Suprapubic skin (tissue), 4 donors: ENCODE results near the gene LRRFIP1. TPM values are rescaled to one million over a fixed set of nuclear protein-coding genes. Genes with fewer than 3 reads are reported as not detected.
"Not testable (repeated sequence)": the region's sequence is repeated elsewhere in the genome, so short reads cannot be mapped to it uniquely, and the experiment has no call there.

Experiments
- DNase-seq, 2 donors: peaks; one replicate each; pipeline ENCODE4 v3.0.0-alpha.2; 2019; ENCODE audit warnings: low spot score in 2 of 2
- H3K27ac ChIP-seq: fragments of 200-600 bp; sonication (generic); one replicate; pipeline ENCODE4 v1.5.1; 2019
- H3K27me3 ChIP-seq: fragments of 200-600 bp; sonication (generic); one replicate; pipeline ENCODE4 v1.5.1; 2019
- H3K36me3 ChIP-seq: fragments of 200-600 bp; sonication (generic); one replicate; pipeline ENCODE4 v1.5.1; 2019
- H3K4me1 ChIP-seq: fragments of 200-600 bp; sonication (generic); one replicate; pipeline ENCODE4 v1.5.1; 2019
- H3K4me3 ChIP-seq: fragments of 200-600 bp; sonication (generic); one replicate; pipeline ENCODE4 v1.5.1; 2019; ENCODE audit warnings: mild to moderate bottlenecking
- H3K9me3 ChIP-seq: fragments of 200-600 bp; sonication (generic); one replicate; pipeline ENCODE4 v1.5.1; 2019
- EP300 ChIP-seq: sonication (generic); formaldehyde crosslinking; IDR thresholded peaks from one replicate; pipeline ENCODE4 v1.6.1; 2017; ENCODE audit warnings: antibody characterized with exemption
- POLR2A ChIP-seq, 2 donors: fragments of 450-650 bp; IDR thresholded peaks; one replicate each; pipeline ENCODE4 v1.6.1; 2017; ENCODE audit warnings: antibody characterized with exemption in 2 of 2, mild to moderate bottlenecking in 2 of 2, moderate library complexity in 2 of 2
- POLR2AphosphoS5 ChIP-seq, 3 donors: sonication (generic); formaldehyde crosslinking; IDR thresholded peaks; one replicate each; pipeline ENCODE4 v1.6.1; 2017; ENCODE audit warnings: antibody characterized with exemption in 3 of 3
- WGBS: methylation state at CpG from one replicate; pipeline ENCODE4 v1.1.5; 2018; 5-methylcytosine and 5-hydroxymethylcytosine counted together
- total RNA-seq, 4 donors: library from RNA; depleted of rRNA; stranded (reverse); fragments of >200 nt; gene quantifications; one replicate each; pipeline ENCODE4 v1.1.0, GENCODE V29; 2016
- TF ChIP-seq, protein P1 (sequence below), 2 donors: fragments of 200-600 bp in 1 of 2; fragments of 450-650 bp in 1 of 2; sonication (generic) in 1 of 2; IDR thresholded peaks; one replicate each; pipeline ENCODE4 v1.5.1; 2016 to 2019; ENCODE audit warnings: antibody characterized with exemption in 2 of 2, mild to moderate bottlenecking in 1 of 2, moderate library complexity in 1 of 2

Gene LRRFIP1
- total RNA-seq, 4 donors from 2014 or later = 100 to 150 (median 109) TPM

GRCh38 chr2:237746302-237747080 is 119.1 kb downstream of the LRRFIP1 start:
- Histone ChIP-seq H3K9me3 (no peaks in the 10 kb centered on the region), H3K4me1 (peaks cover 20% of the 10 kb centered on the region), H3K4me3 (no peak overlapping the region), H3K27me3 (no peaks in the 10 kb centered on the region), H3K36me3 (peaks cover 26% of the 10 kb centered on the region), H3K27ac (no peak overlapping the region)
- WGBS = 77% methylated on average over 14 of the region's 15 CpGs
- TF ChIP-seq, protein P1, sequence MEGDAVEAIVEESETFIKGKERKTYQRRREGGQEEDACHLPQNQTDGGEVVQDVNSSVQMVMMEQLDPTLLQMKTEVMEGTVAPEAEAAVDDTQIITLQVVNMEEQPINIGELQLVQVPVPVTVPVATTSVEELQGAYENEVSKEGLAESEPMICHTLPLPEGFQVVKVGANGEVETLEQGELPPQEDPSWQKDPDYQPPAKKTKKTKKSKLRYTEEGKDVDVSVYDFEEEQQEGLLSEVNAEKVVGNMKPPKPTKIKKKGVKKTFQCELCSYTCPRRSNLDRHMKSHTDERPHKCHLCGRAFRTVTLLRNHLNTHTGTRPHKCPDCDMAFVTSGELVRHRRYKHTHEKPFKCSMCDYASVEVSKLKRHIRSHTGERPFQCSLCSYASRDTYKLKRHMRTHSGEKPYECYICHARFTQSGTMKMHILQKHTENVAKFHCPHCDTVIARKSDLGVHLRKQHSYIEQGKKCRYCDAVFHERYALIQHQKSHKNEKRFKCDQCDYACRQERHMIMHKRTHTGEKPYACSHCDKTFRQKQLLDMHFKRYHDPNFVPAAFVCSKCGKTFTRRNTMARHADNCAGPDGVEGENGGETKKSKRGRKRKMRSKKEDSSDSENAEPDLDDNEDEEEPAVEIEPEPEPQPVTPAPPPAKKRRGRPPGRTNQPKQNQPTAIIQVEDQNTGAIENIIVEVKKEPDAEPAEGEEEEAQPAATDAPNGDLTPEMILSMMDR (IDR thresholded peaks at IDR 0.05) = no peak
- TF ChIP-seq POLR2AphosphoS5 (IDR thresholded peaks at IDR 0.05) = no peak
- TF ChIP-seq EP300 = no peak
- no peak for TF ChIP-seq POLR2A (IDR thresholded peaks at IDR 0.05)
- no peak for DNase-seq

- peaks cover 20% of the 10 kb centered on the region for H3K4me1 ChIP-seq
- no peaks in the 10 kb centered on the region for H3K27me3 ChIP-seq
- peaks cover 33% of the 10 kb centered on the region for H3K36me3 ChIP-seq
- H3K27ac ChIP-seq = no peak overlapping the region
- no peak for TF ChIP-seq POLR2AphosphoS5 (IDR thresholded peaks at IDR 0.05)
- no peak for TF ChIP-seq EP300
- no peak for TF ChIP-seq POLR2A (IDR thresholded peaks at IDR 0.05)
- no peak for DNase-seq
- H3K4me3 ChIP-seq = no peak overlapping the region
- H3K9me3 ChIP-seq = no peaks in the 10 kb centered on the region
- 88% methylated on average over 9 of the region's 9 CpGs for WGBS
Measured at GRCh38 chr2:237747189-237747588, 119.8 kb downstream of the LRRFIP1 start.

DNA sequence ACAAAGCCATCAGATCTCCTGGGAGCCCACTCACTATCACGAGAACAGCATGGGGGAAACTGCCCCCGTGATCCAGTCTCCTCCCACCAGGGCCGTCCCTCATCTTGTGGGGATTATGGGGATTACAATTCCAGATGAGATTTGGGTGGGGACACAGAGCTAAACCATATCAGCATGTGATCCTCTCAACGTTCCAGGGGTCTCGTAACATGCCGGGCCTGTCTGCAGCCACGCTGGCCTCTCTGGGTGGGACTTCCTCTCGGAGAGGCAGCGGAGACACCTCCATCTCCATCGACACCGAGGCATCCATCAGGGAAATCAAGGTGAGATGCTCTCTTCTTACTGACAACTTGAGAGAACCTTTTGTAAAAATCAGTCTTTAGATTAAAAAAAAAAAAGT is 121.6 kb downstream of the LRRFIP1 start:
- no peak for DNase-seq
- H3K9me3 ChIP-seq = no peaks in the 10 kb centered on the region
- no peak overlapping the region for H3K4me3 ChIP-seq
- peaks cover 50% of the 10 kb centered on the region for H3K36me3 ChIP-seq
- H3K27me3 ChIP-seq = no peaks in the 10 kb centered on the region
- 96% methylated on average over 11 of the region's 11 CpGs for WGBS
- H3K4me1 ChIP-seq = peaks cover 12% of the 10 kb centered on the region
- no peak overlapping the region for H3K27ac ChIP-seq
- TF ChIP-seq EP300 = no peak
- no peak for TF ChIP-seq POLR2A (IDR thresholded peaks at IDR 0.05)
- TF ChIP-seq, protein P1 (IDR thresholded peaks at IDR 0.05) = no peak
- TF ChIP-seq POLR2AphosphoS5 (IDR thresholded peaks at IDR 0.05) = no peak

GRCh38 chr2:237749961-237750360 is 122.6 kb downstream of the LRRFIP1 start:
- H3K4me3 ChIP-seq = no peak overlapping the region
- H3K27ac ChIP-seq = no peak overlapping the region
- H3K9me3 ChIP-seq = no peaks in the 10 kb centered on the region
- H3K36me3 ChIP-seq = peaks cover 60% of the 10 kb centered on the region
- 75% methylated on average over 2 of the region's 2 CpGs for WGBS
- TF ChIP-seq, protein P1 (IDR thresholded peaks at IDR 0.05) = no peak
- TF ChIP-seq POLR2AphosphoS5 (IDR thresholded peaks at IDR 0.05) = no peak
- TF ChIP-seq EP300 = no peak
- TF ChIP-seq POLR2A (IDR thresholded peaks at IDR 0.05) = no peak
- H3K4me1 ChIP-seq = peaks cover 3% of the 10 kb centered on the region
- no peaks in the 10 kb centered on the region for H3K27me3 ChIP-seq
- DNase-seq = no peak

DNA sequence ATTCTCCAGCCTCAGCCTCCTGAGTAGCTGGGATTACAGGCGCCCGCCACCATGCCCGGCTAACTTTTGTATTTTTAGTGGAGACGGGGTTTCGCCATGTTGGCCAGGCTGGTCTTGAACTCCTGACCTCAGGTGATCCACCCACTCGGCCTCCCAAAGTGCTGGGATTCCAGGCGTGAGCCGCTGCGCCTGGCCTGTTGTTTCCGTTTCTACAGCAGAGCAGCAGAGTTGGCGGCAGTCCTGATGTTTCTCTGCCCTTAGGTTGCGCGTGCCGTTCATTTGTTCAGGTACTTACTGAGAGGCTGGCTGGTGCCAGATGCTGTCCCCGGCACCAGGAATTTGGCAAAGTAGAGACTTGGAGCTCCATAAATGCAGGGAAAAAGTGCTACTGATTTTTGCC is 123.1 kb downstream of the LRRFIP1 start:
- H3K9me3 ChIP-seq, H3K27me3 ChIP-seq, DNase-seq, H3K4me1 ChIP-seq, H3K27ac ChIP-seq, H3K4me3 ChIP-seq: not testable (repeated sequence)
- WGBS = 93% methylated on average over 15 of the region's 15 CpGs
- H3K36me3 ChIP-seq = peaks cover 65% of the 10 kb centered on the region

DNA sequence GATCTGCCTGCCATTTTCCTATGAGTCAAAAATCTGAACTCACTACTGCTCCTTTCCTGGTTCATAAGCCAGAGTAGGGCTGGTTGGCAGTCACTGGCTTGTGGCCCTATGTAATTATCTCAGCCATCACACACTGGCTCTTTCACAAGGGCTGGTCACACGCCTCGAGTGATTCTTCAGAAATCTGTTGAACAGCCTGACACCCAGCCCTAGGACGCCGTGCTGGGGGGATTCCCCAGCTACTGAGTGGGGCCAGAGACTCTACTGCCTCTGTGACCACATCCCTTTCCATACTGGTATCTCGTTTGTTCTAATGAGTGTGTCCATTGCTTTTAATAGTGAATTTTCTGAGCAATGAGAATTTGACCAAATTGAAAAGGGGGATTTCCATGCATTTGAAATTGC is 125.4 kb downstream of the LRRFIP1 start:
- H3K4me3 ChIP-seq = no peak overlapping the region
- WGBS = 70% methylated on average over 5 of the region's 5 CpGs
- TF ChIP-seq POLR2AphosphoS5 (IDR thresholded peaks at IDR 0.05) = no peak
- TF ChIP-seq EP300 = no peak
- TF ChIP-seq POLR2A (IDR thresholded peaks at IDR 0.05) = no peak
- TF ChIP-seq, protein P1 (IDR thresholded peaks at IDR 0.05) = no peak
- H3K27ac ChIP-seq = no peak overlapping the region
- H3K4me1 ChIP-seq = no peaks in the 10 kb centered on the region
- H3K9me3 ChIP-seq = no peaks in the 10 kb centered on the region
- DNase-seq = no peak
- H3K36me3 ChIP-seq = peaks cover 88% of the 10 kb centered on the region
- H3K27me3 ChIP-seq = no peaks in the 10 kb centered on the region
